ENCODE results near the gene POLR3B.

DNA sequence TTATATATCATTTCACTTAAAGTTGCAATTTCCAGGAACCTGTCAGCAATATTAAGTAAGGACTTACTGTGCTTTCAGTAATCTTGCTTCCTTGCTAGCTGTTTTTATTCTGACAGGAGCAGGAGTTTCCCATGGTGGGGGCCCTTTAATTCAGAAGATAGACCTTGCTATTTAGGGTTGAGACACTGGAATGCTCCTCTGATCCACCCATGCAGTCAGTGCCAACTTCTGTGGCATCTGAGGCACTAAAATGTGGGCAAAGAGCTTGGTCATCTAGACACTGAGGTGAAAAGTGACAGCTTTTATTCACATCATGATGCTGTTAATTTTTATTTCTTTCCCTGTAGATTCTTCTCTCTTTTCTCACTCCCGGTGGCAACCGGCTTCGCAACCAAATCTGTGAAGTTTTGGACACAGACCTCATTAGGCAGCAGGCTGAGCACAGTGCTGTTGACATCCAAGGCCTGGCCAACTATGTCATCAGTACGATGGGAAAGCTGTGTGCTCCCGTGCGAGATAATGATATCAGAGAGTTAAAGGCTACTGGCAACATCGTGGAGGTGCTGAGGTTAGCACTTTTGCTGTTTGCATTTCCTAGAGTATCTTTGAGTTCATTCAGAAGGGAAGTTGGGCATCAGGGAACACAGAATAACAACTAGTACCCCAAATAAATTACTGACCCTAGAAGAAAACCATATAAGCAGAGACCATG lies 36.3 kb upstream of the POLR3B start:
- TF ChIP-seq, protein P1, sequence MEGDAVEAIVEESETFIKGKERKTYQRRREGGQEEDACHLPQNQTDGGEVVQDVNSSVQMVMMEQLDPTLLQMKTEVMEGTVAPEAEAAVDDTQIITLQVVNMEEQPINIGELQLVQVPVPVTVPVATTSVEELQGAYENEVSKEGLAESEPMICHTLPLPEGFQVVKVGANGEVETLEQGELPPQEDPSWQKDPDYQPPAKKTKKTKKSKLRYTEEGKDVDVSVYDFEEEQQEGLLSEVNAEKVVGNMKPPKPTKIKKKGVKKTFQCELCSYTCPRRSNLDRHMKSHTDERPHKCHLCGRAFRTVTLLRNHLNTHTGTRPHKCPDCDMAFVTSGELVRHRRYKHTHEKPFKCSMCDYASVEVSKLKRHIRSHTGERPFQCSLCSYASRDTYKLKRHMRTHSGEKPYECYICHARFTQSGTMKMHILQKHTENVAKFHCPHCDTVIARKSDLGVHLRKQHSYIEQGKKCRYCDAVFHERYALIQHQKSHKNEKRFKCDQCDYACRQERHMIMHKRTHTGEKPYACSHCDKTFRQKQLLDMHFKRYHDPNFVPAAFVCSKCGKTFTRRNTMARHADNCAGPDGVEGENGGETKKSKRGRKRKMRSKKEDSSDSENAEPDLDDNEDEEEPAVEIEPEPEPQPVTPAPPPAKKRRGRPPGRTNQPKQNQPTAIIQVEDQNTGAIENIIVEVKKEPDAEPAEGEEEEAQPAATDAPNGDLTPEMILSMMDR (IDR thresholded peaks at IDR 0.05): no peak
- no peak for TF ChIP-seq POLR2A (IDR thresholded peaks at IDR 0.05)
- no peak for TF ChIP-seq POLR2AphosphoS5 (IDR thresholded peaks at IDR 0.05)

Data from transverse colon (tissue), 4 donors.